Activated T-helper 1 cell treated with anti-CD3 and anti-CD28 coated beads, Interleukin-12 subunit alpha, Interleukin-12 subunit beta, Interleukin-2, Interleukin-4 antibody, amounts not matched to agents 30 ng/mL and 10 ng/mL and 1 ng/mL, durations not matched to agents 14 hours and 24 hours and 36 hours (primary cell): ENCODE data around the gene GMEB2. TPM values are rescaled to one million over a fixed set of nuclear protein-coding genes. Genes with fewer than 3 reads are reported as not detected.

ENCODE experiments used
- DNase-seq: peaks from one replicate; pipeline ENCODE4 v3.0.0; 2021; ENCODE audit warnings: low spot score
- H3K27ac Mint-ChIP-seq: one replicate; pipeline ENCODE4 v1.8.0; 2021; ENCODE audit warnings: mild to moderate bottlenecking, mixed read lengths
- H3K27me3 Mint-ChIP-seq: one replicate; pipeline ENCODE4 v1.8.0; 2022; ENCODE audit warnings: mild to moderate bottlenecking, moderate library complexity, mixed read lengths; ENCODE audit not compliant: insufficient read depth
- H3K36me3 Mint-ChIP-seq: one replicate; pipeline ENCODE4 v1.8.0; 2021; ENCODE audit warnings: low read depth, mixed read lengths
- H3K4me1 Mint-ChIP-seq: one replicate; pipeline ENCODE4 v1.8.0; 2021; ENCODE audit warnings: low read depth, mixed read lengths
- H3K4me3 Mint-ChIP-seq: one replicate; pipeline ENCODE4 v1.8.0; 2021; ENCODE audit warnings: mild to moderate bottlenecking, moderate library complexity, mixed read lengths
- H3K9me3 Mint-ChIP-seq: one replicate; pipeline ENCODE4 v1.8.0; 2021; ENCODE audit warnings: mixed read lengths
- intact Hi-C: fragments of 100-400 bp; cut with micrococcal nuclease; formaldehyde crosslinking; loops from one replicate; pipeline ENCODE4 v1.15.1; 2024
- total RNA-seq: library from RNA; stranded (reverse); gene quantifications from 2 replicates; pipeline ENCODE4 v1.2.3, GENCODE V29; 2022

The GMEB2 gene
- total RNA-seq, 1 donor from 2014 or later = 13.4 TPM

GRCh38 chr20:63539441-63540370, 87.2 kb downstream of the GMEB2 start:
- Mint-ChIP-seq H3K27ac (no peak overlapping the region), H3K27me3 (no peaks in the 10 kb centered on the region), H3K36me3 (no peaks in the 10 kb centered on the region), H3K9me3 (no peaks in the 10 kb centered on the region), H3K4me3 (no peak overlapping the region), H3K4me1 (no peaks in the 10 kb centered on the region)
- DNase-seq = no peak
- intact Hi-C loops = loop anchor here (2.0 to 5.0 kb wide), 2 partner anchors 198 to 581 kb away; partner anchors contain the start of genes LIME1 and SLC2A4RG

GRCh38 chr20:63539092-63539430, 87.8 kb downstream of the GMEB2 start:
- no peaks in the 10 kb centered on the region for H3K36me3 Mint-ChIP-seq
- DNase-seq = no peak
- intact Hi-C loops = loop anchor here (2.0 to 5.0 kb wide), 2 partner anchors 198 to 582 kb away; partner anchors contain the start of genes LIME1 and SLC2A4RG
- no peaks in the 10 kb centered on the region for H3K27me3 Mint-ChIP-seq
- H3K27ac Mint-ChIP-seq = no peak overlapping the region
- no peaks in the 10 kb centered on the region for H3K9me3 Mint-ChIP-seq
- no peak overlapping the region for H3K4me3 Mint-ChIP-seq
- no peaks in the 10 kb centered on the region for H3K4me1 Mint-ChIP-seq

GRCh38 chr20:63538204-63539091, 88.5 kb downstream of the GMEB2 start:
- H3K4me1 Mint-ChIP-seq = no peaks in the 10 kb centered on the region
- H3K27me3 Mint-ChIP-seq = no peaks in the 10 kb centered on the region
- peak overlapping the region; percentile 90 for H3K27ac Mint-ChIP-seq
- intact Hi-C loops = loop anchor here (1.0 to 5.0 kb wide), 7 partner anchors 120 to 582 kb away; partner anchors contain the start of genes LIME1, RTEL1 and SLC2A4RG
- H3K36me3 Mint-ChIP-seq = no peaks in the 10 kb centered on the region
- H3K9me3 Mint-ChIP-seq = no peaks in the 10 kb centered on the region
- peak; percentile 28 for DNase-seq
- no peak overlapping the region for H3K4me3 Mint-ChIP-seq

Other genes starting within 250 kb of the GMEB2 start
- not detected in 2 replicates for gene KCNQ2, start 154.4 kb downstream of the GMEB2 start, total RNA-seq
- 0.80 and 1.1 TPM in 2 replicates for gene EEF1A2, start 128.0 kb downstream of the GMEB2 start, total RNA-seq
- 117 and 122 TPM in 2 replicates for gene PPDPF, start 106.3 kb downstream of the GMEB2 start, total RNA-seq
- 0.16 and 0.29 TPM in 2 replicates for gene PTK6, start 89.7 kb downstream of the GMEB2 start, total RNA-seq
- not detected in 2 replicates for gene SRMS, start 79.4 kb downstream of the GMEB2 start, total RNA-seq
- gene FNDC11, start 72.9 kb downstream of the GMEB2 start, total RNA-seq = 0.15 and 0.26 TPM in 2 replicates
- 17.9 and 18.9 TPM in 2 replicates for gene HELZ2, start 52.9 kb downstream of the GMEB2 start, total RNA-seq
- gene STMN3, start 26.3 kb upstream of the GMEB2 start, total RNA-seq = 5.3 and 5.5 TPM in 2 replicates
- gene RTEL1, start 31.2 kb upstream of the GMEB2 start, total RNA-seq = 54.4 and 55.5 TPM in 2 replicates
- not detected in 2 replicates for gene TNFRSF6B, start 69.6 kb upstream of the GMEB2 start, total RNA-seq
- 71.8 and 73.5 TPM in 2 replicates for gene ARFRP1, start 80.9 kb upstream of the GMEB2 start, total RNA-seq
- 34.5 and 36.7 TPM in 2 replicates for gene ZGPAT, start 80.9 kb upstream of the GMEB2 start, total RNA-seq
- 12.1 TPM in 2 replicates for gene LIME1, start 109.6 kb upstream of the GMEB2 start, total RNA-seq
- 34.7 and 38.3 TPM in 2 replicates for gene SLC2A4RG, start 112.7 kb upstream of the GMEB2 start, total RNA-seq
- 1.1 and 1.2 TPM in 2 replicates for gene ZBTB46, start 204.2 kb upstream of the GMEB2 start, total RNA-seq
- not detected in 2 replicates for gene ABHD16B, start 234.4 kb upstream of the GMEB2 start, total RNA-seq
- 65.9 and 73.2 TPM in 2 replicates for gene TPD52L2, start 238.2 kb upstream of the GMEB2 start, total RNA-seq